HFFc6 (cell line): ENCODE data around the gene TMEM192. TPM values are rescaled to one million over a fixed set of nuclear protein-coding genes. Genes with fewer than 3 reads are reported as not detected.
"Not testable (repeated sequence)": the region's sequence is repeated elsewhere in the genome, so short reads cannot be mapped to it uniquely, and the experiment has no call there.

Experiments used
- DNase-seq: peaks from one replicate; pipeline ENCODE4 v3.0.0-alpha.2; 2018
- H3K27ac Mint-ChIP-seq: 2 replicates; pipeline ENCODE4 v1.8.0; 2020; ENCODE audit warnings: mild to moderate bottlenecking, mixed read lengths
- H3K27me3 Mint-ChIP-seq: 2 replicates; pipeline ENCODE4 v1.8.0; 2021; ENCODE audit warnings: mild to moderate bottlenecking, moderate library complexity, mixed read lengths; ENCODE audit not compliant: insufficient read depth
- H3K36me3 Mint-ChIP-seq: 2 replicates; pipeline ENCODE4 v1.8.0; 2021; ENCODE audit warnings: low read depth, mixed read lengths
- H3K4me1 Mint-ChIP-seq: 2 replicates; pipeline ENCODE4 v1.8.0; 2020; ENCODE audit warnings: low read depth, mixed read lengths
- H3K4me3 Mint-ChIP-seq: 2 replicates; pipeline ENCODE4 v1.8.0; 2020; ENCODE audit warnings: mild to moderate bottlenecking, moderate library complexity, mixed read lengths
- H3K9me3 Mint-ChIP-seq: 2 replicates; pipeline ENCODE4 v1.8.0; 2020; ENCODE audit warnings: mild to moderate bottlenecking, mixed read lengths
- CTCF ChIP-seq: fragments of 200-600 bp; sonication (generic); IDR thresholded peaks from 2 replicates; pipeline ENCODE4 v1.5.0; 2021; ENCODE audit warnings: antibody characterized with exemption, mild to moderate bottlenecking
- total RNA-seq, 6 experiments: library from RNA; stranded (reverse); fragmentation: NEBNext Ultra II Directional; extraction: Animal tissue kit (Norgen Biotek cat#: 25700); gene quantifications; 2 replicates in 1 of 6; 3 replicates in 5 of 6; pipeline ENCODE4 v1.2.3, GENCODE V29; 2021

Gene TMEM192
- total RNA-seq, 6 experiments from 2014 or later = 11.5 to 16.3 (median 15.7) TPM

- Mint-ChIP-seq H3K9me3 (no peaks in the 10 kb centered on the region), H3K27ac (no peak overlapping the region), H3K4me1 (no peaks in the 10 kb centered on the region), H3K36me3 (no peaks in the 10 kb centered on the region), H3K27me3 (peaks cover 3% of the 10 kb centered on the region), H3K4me3 (no peak overlapping the region)
- no peak for DNase-seq
- TF ChIP-seq CTCF = no peak
Observed at GRCh38 chr4:165048170-165048569, 64.5 kb downstream of the TMEM192 start.

- no peak within 1 kb of the TSS for H3K4me3 Mint-ChIP-seq
- H3K4me1 Mint-ChIP-seq = no peaks in the 10 kb centered on the region
- H3K27ac Mint-ChIP-seq = no peak within 1 kb of the TSS
- no peaks in the 10 kb centered on the region for H3K36me3 Mint-ChIP-seq
- no peak for TF ChIP-seq CTCF
- DNase-seq = no peak
- peaks cover 5% of the 10 kb centered on the region; the same call in 1 of the 2 replicates for H3K9me3 Mint-ChIP-seq
- H3K27me3 Mint-ChIP-seq = peaks cover under 1% of the 10 kb centered on the region; the same call in 1 of the 2 replicates
Observed at GRCh38 chr4:165031436-165032211, 81.0 kb downstream of the TMEM192 start, which contains the start of gene TRIM60. Gene TRIM60 (plus strand): TSS chr4:165031999. CDS start chr4:165040073, 8,074 bp downstream.

DNA sequence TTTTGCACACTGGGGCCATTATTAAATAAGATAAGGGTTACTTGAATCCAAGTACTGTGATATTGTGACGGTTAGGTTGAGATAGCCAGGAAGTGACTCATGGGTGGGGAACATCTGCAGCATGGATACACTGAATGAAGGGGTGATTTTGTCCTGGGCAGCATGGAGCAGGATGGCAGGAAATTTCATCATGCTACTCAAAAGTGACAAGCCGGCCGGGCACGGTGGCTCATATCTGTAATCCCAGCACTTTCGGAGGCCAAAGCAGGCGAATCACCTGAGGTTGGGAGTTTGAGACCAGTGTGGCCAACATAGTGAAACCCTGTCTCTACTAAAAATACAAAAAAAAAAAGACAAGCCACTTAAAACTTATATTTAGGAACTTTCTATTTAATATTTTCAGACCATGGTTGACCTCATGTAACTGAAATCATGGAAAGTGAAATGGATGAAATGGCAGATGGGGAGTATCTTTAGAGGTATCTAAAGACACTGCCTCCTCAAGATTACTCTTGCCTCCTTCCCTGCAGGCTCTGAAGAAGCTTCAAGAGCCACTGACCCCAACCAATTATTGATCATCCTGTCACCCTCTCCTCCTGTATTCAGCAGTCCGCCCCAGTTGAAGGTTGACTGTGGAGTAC, 84.8 kb downstream of the TMEM192 start:
- H3K36me3 Mint-ChIP-seq = peaks cover 4% of the 10 kb centered on the region; the same call in 1 of the 2 replicates
- no peak for DNase-seq
- TF ChIP-seq CTCF = no peak
- H3K27ac Mint-ChIP-seq = no peak overlapping the region
- peaks cover 5% of the 10 kb centered on the region; the same call in 1 of the 2 replicates for H3K9me3 Mint-ChIP-seq
- H3K27me3 Mint-ChIP-seq = peaks cover 1% of the 10 kb centered on the region; the same call in 1 of the 2 replicates
- H3K4me1 Mint-ChIP-seq = no peaks in the 10 kb centered on the region
- H3K4me3 Mint-ChIP-seq = no peak overlapping the region

GRCh38 chr4:165025782-165026181, 86.9 kb downstream of the TMEM192 start:
- DNase-seq, H3K36me3 Mint-ChIP-seq, H3K27ac Mint-ChIP-seq, H3K4me1 Mint-ChIP-seq, H3K27me3 Mint-ChIP-seq, H3K9me3 Mint-ChIP-seq, H3K4me3 Mint-ChIP-seq: not testable (repeated sequence)

Other genes starting within 250 kb of the TMEM192 start
- gene APELA, start 235.7 kb downstream of the TMEM192 start, total RNA-seq = not detected
- gene TRIM61, start 135.2 kb downstream of the TMEM192 start, total RNA-seq = under 1 TPM in 4 of 6 experiments, not detected in 2; 0.12 to 0.31 (median 0.19) TPM
- not detected for gene TRIM60, start 80.9 kb downstream of the TMEM192 start, total RNA-seq
- not detected for gene TRIM75, start 59.0 kb downstream of the TMEM192 start, total RNA-seq
- gene KLHL2, start 94.7 kb upstream of the TMEM192 start, total RNA-seq = 10 to 100 TPM; 10.9 to 13.7 (median 11.4) TPM
- 10 to 100 TPM; 23.8 to 27.9 (median 25.6) TPM for gene MSMO1, start 214.8 kb upstream of the TMEM192 start, total RNA-seq